HG02678 (cell line): ENCODE measurements around the gene PPFIA3.

Experiments
- ATAC-seq: cut with Tn5 transposase; IDR thresholded peaks from one replicate; pipeline ENCODE4 v1.9.1; 2021; ENCODE audit warnings: mild to moderate bottlenecking, moderate library complexity; ENCODE audit not compliant: unreplicated experiment

PPFIA3 gene

GRCh38 chr19:49102303-49102702, 17.0 kb upstream of the PPFIA3 start:
- ATAC-seq, result no peak

GRCh38 chr19:49103331-49104085, 15.8 kb upstream of the PPFIA3 start:
- ATAC-seq, result no peak

GRCh38 chr19:49104229-49104864, 15.0 kb upstream of the PPFIA3 start:
- no peak for ATAC-seq

GRCh38 chr19:49106648-49107135, 12.7 kb upstream of the PPFIA3 start:
- ATAC-seq, result no peak

GRCh38 chr19:49107625-49108459, 11.5 kb upstream of the PPFIA3 start:
- no peak for ATAC-seq

- no peak for ATAC-seq
Measured at GRCh38 chr19:49109051-49109450, 10.3 kb upstream of the PPFIA3 start.

- ATAC-seq, result no peak
Measured at GRCh38 chr19:49109569-49110233, 9.6 kb upstream of the PPFIA3 start.

- ATAC-seq, result no peak
Measured at GRCh38 chr19:49110567-49110966, 8.8 kb upstream of the PPFIA3 start.

- no peak for ATAC-seq
Measured at GRCh38 chr19:49111218-49111998, 7.9 kb upstream of the PPFIA3 start.

- ATAC-seq, result peak; percentile 61
Measured at GRCh38 chr19:49113762-49114629, 5.3 kb upstream of the PPFIA3 start, which contains the start of gene LIN7B. Gene LIN7B, plus strand, starts transcription at chr19:49114370. Its CDS starts 35 bp downstream, at chr19:49114405.

- ATAC-seq, result no peak
Measured at GRCh38 chr19:49114630-49115363, 4.5 kb upstream of the PPFIA3 start.

- no peak for ATAC-seq
Measured at GRCh38 chr19:49116544-49116943, 2.8 kb upstream of the PPFIA3 start.

- ATAC-seq, result no peak
Measured at GRCh38 chr19:49117677-49118564, 1.4 kb upstream of the PPFIA3 start.

GRCh38 chr19:49118565-49119410, 556 bp upstream of the PPFIA3 start, which contains the start of gene C19orf73:
Gene C19orf73, minus strand, starts transcription at chr19:49119143. Its CDS starts 121 bp downstream, at chr19:49119022.
- ATAC-seq, result peak; percentile 77

GRCh38 chr19:49120325-49120683, 960 bp downstream of the PPFIA3 start:
- ATAC-seq, result no peak

GRCh38 chr19:49120868-49121267, 1.5 kb downstream of the PPFIA3 start:
- no peak for ATAC-seq
